Middle frontal gyrus (tissue), 1 donor: ENCODE data around the gene ASTN1.
"Not testable (repeated sequence)": the region's sequence is repeated elsewhere in the genome, so short reads cannot be mapped to it uniquely, and the experiment has no call there.

Experiments used
- DNase-seq: peaks from one replicate; pipeline ENCODE4 v3.0.0-alpha.2; 2015; ENCODE audit warnings: low spot score; ENCODE audit errors: extremely low spot score

ASTN1 gene

GRCh38 chr1:177106614-177107365 is 57.7 kb downstream of the ASTN1 start:
- DNase-seq = no peak

DNA sequence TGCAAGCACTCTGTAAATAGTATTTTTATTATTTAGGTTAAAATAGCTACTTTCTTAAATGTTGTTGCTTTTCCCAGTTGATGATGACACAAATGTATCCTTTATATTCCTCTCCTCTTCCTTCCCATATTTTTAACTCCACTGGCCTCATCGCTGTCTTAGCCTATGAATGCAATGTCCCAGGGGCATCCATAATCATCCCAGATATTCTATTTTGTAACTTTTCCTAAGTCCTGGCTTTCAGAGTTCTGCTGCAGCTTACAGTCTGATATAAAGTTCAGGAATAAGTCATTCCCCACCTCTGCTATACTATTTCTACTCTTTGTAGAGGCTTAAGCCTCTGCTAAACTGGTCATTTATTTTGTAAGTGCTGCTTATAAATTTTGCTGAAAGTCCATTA is 58.3 kb downstream of the ASTN1 start:
- DNase-seq = no peak

DNA sequence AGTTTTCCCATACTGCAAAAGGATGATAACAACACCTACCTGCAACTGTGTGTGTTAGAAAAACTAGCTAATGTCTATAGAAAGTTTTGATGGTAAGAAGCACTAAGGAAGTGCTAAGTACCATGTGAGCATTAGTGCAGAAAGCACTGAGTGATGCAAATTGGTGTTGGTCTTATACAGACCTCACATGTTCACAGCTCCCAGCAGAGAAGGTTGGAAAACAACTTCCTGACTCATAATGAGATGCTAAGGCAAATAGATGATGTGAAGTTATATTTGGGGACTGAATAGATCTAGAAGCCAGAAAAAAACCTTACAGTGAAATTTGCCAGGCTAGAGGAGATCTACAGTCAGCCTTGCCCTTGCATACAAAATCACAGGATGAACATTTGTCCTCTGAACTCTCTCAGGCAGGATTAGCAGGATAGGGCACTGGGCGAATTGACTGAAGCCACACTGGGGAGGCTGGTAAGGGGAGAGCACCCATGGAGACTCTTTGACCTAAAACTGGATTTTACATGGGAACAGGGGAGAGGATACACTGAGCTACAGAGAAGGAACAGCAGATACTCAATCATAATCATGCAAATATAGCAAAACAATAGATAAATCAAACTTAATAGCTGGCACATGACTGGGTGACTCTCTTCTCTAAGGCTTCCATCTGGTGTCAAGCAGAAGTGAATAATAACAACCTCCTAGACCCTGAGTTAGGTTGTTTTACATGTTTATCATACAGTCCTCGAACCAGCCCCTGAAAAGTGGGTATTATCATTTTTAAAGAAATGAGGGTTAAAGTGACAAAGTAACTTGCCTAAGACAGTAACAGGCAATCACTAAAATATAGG is 61.3 kb downstream of the ASTN1 start:
- DNase-seq = peak; percentile 36

DNA sequence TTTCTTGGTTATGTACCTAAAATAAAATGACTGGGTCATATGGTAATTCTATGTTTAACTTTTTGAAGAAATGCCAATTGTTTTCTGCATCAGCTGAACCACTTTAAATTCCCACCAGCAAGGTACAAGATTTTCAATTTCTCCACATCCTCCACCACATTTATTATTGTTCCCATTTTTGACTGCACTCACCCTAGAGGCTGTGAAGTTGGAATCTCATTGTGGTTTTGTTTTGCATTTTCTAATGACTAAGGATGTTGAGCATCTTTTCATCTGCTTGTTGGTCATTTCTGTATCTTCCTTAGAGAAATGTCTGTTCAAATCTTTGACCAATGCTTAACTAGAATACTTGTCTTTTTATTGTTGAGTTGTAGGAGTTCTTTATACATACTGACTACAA is 72.5 kb downstream of the ASTN1 start:
- no peak for DNase-seq

- no peak for DNase-seq
Measured at GRCh38 chr1:177091040-177091439, 73.5 kb downstream of the ASTN1 start.

GRCh38 chr1:177088966-177089365 is 75.5 kb downstream of the ASTN1 start:
- DNase-seq = no peak

- DNase-seq = no peak
Measured at GRCh38 chr1:177082855-177083693, 81.4 kb downstream of the ASTN1 start.

DNA sequence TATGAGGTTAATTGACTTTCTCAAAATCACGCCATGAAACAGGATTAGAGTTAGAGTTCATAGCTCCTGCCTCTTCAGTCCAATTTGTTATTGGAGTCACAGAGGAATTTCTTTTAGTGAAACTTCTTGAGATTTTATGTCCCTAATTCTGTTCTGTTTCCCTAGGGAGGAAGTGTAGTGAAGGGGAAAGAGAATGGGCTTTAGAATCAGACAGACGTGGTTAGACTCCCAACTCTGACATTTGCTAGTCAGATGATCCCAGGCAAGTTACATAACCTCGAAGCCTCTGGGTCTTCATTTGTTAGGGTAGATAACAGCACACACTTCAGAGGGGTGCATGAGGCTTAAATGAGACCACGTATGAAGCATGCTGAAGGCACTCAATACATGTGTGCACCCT is 83.9 kb downstream of the ASTN1 start:
- no peak for DNase-seq

GRCh38 chr1:177077734-177078499 is 86.6 kb downstream of the ASTN1 start:
- no peak for DNase-seq

GRCh38 chr1:177077006-177077405 is 87.5 kb downstream of the ASTN1 start:
- DNase-seq = no peak

DNA sequence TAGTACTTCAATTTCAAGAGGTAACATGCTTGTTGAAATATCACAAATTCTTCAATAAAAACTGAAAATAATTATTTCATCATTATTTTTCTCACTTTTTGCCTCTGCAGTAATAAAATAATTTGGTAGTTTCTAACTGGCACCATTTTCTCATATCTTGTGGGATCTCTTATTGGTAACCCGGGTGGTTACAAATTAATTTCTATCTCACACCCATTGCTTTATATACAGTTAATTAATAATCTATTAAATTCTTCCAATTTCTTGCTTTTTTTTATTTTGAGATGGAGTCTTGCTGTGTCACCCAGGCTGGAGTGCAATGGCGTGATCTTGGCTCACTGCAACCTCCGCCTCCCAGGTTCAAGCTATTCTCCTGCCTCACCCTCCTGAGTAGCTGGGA is 89.7 kb downstream of the ASTN1 start:
- DNase-seq = not testable (repeated sequence)

DNA sequence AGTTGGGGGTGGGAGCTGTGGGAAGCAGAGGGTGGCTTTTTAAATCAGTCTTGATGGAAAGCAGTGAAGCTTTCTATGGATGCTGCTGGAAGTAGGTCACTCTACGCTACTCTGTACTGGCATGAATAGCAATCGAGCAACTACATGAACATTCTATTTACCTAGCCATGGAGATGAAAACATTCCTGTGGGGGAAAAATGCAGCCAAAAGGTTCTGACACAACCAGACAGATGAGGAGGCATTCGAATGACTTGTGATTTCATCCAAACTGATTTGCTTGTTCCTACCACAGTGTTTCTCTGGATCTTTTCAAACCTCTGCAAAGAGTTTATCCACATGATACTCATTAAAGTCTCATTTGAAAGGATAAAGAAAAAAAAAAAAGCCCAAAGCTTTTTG is 95.0 kb downstream of the ASTN1 start:
- no peak for DNase-seq

DNA sequence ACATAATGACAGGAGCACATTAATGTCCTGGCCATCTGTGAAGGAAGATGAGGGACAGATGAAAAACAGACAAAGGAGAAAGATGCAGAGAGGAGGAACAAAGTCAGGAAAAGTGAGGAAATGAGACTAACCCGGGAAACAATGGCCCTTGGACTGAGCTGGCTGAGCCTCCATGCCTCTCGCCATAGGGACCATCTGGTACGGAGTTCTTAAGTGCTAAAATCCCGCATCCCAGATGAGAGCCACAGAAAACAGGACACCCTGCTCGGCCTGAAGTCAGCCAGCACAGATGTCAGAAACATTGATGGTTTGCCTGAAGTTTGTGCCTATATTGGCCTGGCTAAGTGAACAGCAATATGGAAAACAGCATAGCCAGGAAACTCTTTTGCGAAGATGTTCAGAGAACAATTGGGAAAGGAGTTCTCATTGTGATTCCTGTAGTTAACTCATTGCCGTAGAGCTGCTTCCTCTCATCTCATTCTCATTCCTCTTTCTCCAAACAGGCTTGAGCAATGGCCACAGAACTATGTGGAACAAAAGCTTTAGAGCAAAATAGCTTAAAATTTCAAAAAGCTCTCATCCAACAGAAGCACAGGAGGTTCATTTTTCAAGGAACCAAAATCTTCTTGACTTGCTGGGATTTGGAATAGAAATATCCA is 96.6 kb downstream of the ASTN1 start:
- DNase-seq = no peak

- no peak for DNase-seq
Measured at GRCh38 chr1:177065430-177065829, 99.1 kb downstream of the ASTN1 start.

DNA sequence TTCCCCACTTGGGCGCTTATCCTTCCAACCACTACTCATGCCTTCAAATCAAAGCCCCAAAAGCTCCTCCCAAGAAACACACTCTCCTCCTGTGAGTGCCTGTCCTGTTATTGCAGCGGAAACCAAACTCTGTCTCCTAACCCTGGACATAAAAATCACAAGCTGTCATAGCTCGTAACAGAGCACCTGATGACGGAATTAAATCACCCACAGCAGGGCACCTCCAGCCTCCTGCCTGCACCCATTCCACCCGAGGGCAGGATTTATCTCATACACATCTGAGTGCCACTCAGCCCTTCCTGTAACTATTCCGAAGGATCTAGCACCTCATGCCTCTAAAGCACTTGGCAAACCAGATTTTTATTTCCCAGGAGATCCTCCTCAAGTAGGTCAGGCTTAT is 100.9 kb downstream of the ASTN1 start:
- no peak for DNase-seq

GRCh38 chr1:177054542-177054941 is 110.0 kb downstream of the ASTN1 start:
- no peak for DNase-seq

GRCh38 chr1:177053648-177054047 is 110.9 kb downstream of the ASTN1 start:
- no peak for DNase-seq

- DNase-seq = no peak
Measured at GRCh38 chr1:177048314-177049069, 116.0 kb downstream of the ASTN1 start.

GRCh38 chr1:177045151-177045550 is 119.4 kb downstream of the ASTN1 start:
- no peak for DNase-seq

DNA sequence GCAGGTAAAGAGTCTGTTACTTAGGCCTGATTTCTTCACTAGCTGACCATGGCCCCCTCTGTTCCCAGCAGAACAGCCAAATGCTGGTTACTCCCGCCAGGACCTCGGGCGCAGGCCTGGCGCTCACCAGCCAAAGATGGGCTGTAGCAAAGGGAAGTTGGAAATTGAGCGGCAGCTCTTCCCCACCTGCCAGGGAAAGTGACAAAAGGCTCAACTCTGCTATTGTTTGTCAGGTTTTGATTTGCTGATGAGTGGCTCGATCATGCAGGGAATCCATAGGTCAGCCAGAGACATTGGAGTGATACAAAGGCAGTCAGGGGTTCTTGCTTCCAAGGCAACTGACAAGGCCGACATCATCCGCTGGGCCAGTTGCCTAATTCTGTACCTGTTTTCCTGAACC is 120.1 kb downstream of the ASTN1 start:
- DNase-seq = no peak
